ENCODE measurements around the gene DPY19L1. TPM values are rescaled to one million over a fixed set of nuclear protein-coding genes. Genes with fewer than 3 reads are reported as not detected.
"Not testable (repeated sequence)": the region's sequence is repeated elsewhere in the genome, so short reads cannot be mapped to it uniquely, and the experiment has no call there.

DPY19L1 gene
- total RNA-seq, 1 experiment from 2014 or later, result 10.7 TPM

DNA sequence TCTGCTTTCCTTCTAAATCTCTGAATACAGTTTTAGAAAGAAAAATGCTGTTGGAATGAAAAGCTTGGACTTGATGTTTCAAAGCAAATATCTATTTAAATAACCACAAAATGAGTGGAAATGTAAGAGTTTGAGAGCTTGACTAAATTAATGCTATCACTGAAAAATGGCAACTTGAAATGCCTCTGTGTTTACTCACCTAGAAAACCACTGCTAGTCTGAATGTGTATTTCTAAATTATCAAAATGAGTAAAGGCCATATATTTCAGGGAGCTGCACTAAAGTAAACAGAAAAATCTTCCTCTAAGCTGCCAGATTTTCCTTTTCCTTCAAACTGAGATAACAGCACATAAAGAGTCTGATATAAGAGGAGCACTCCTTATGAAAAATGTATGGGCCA is 87.9 kb downstream of the DPY19L1 start:
- Histone ChIP-seq H3K36me3 (ENCODE audit: low read depth, low read length) (no peaks in the 10 kb centered on the region), H3K9me3 (ENCODE audit: low read length) (no peaks in the 10 kb centered on the region), H3K4me3 (ENCODE audit: low read length) (no peak overlapping the region), H3K27me3 (ENCODE audit: low read length) (no peaks in the 10 kb centered on the region), H3K4me2 (ENCODE audit: low read length) (no peak overlapping the region), H3K9me2 (replicated peaks; ENCODE audit: low read length) (no peaks in the 10 kb centered on the region), H3K79me2 (ENCODE audit: low read length) (no peaks in the 10 kb centered on the region), H3F3A (ENCODE audit: low read length, unreplicated experiment) (no peaks in the 10 kb centered on the region), H3K4me1 (ENCODE audit: insufficient read depth, low read length) (no peaks in the 10 kb centered on the region), H2AFZ (ENCODE audit: low read length) (no peak overlapping the region), H3K27ac (ENCODE audit: low read length) (no peak overlapping the region), H3K9ac (ENCODE audit: low read length) (no peak overlapping the region), H4K20me1 (ENCODE audit: low read length) (no peaks in the 10 kb centered on the region)
- TF ChIP-seq, protein P1, sequence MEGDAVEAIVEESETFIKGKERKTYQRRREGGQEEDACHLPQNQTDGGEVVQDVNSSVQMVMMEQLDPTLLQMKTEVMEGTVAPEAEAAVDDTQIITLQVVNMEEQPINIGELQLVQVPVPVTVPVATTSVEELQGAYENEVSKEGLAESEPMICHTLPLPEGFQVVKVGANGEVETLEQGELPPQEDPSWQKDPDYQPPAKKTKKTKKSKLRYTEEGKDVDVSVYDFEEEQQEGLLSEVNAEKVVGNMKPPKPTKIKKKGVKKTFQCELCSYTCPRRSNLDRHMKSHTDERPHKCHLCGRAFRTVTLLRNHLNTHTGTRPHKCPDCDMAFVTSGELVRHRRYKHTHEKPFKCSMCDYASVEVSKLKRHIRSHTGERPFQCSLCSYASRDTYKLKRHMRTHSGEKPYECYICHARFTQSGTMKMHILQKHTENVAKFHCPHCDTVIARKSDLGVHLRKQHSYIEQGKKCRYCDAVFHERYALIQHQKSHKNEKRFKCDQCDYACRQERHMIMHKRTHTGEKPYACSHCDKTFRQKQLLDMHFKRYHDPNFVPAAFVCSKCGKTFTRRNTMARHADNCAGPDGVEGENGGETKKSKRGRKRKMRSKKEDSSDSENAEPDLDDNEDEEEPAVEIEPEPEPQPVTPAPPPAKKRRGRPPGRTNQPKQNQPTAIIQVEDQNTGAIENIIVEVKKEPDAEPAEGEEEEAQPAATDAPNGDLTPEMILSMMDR (conservative IDR thresholded peaks at IDR 0.05; ENCODE audit: low read depth, low read length), result no peak
- TF ChIP-seq EZH2phosphoT487 (IDR thresholded peaks at IDR 0.05; ENCODE audit: borderline replicate concordance, low read length), result no peak
- no peak for TF ChIP-seq EZH2 (IDR thresholded peaks at IDR 0.05; ENCODE audit: low read length, unreplicated experiment)
- ChIA-PET CTCF (no interaction called here), POLR2A (ENCODE audit: unreplicated experiment) (no interaction called here)
- ATAC-seq, result no peak
- intact Hi-C loops (cut with micrococcal nuclease), result no loop called here
- BruUV-seq (replicated peaks), result no TSS peak
- DNase-seq, result no peak

DNA sequence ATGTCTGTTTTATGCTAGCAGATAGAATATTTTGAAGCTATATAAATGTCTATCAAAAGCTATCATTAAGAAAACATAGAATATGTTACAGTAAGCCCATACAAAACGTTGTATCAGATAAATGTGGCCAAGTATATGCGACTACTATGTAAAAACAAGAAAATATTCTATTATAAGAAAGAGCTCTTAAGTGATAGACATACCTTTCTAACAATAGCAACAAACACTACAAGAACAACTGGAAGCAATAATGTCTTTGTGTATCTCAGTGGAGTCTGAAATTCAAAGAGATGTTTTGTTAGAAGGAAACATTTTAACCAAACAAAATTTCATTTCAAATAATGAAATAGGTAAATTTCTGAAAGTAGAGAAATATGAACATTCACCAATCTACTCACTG is 89.9 kb downstream of the DPY19L1 start:
- H2AFZ ChIP-seq (ENCODE audit: low read length); H3K79me2 ChIP-seq (ENCODE audit: low read length); H4K20me1 ChIP-seq (ENCODE audit: low read length); H3K36me3 ChIP-seq (ENCODE audit: low read depth, low read length); intact Hi-C loops (cut with micrococcal nuclease); ATAC-seq; H3K9me2 ChIP-seq (replicated peaks; ENCODE audit: low read length); H3K4me3 ChIP-seq (ENCODE audit: low read length); CTCF ChIA-PET; H3K4me2 ChIP-seq (ENCODE audit: low read length); H3K27ac ChIP-seq (ENCODE audit: low read length); DNase-seq; H3K27me3 ChIP-seq (ENCODE audit: low read length); H3K9me3 ChIP-seq (ENCODE audit: low read length); BruUV-seq (replicated peaks); H3K4me1 ChIP-seq (ENCODE audit: insufficient read depth, low read length); H3F3A ChIP-seq (ENCODE audit: low read length, unreplicated experiment); H3K9ac ChIP-seq (ENCODE audit: low read length): not testable (repeated sequence)
- POLR2A ChIA-PET (ENCODE audit: unreplicated experiment), result interaction anchor here (0.6 kb wide), 1 partner anchor 1911 kb away, joined by 4 read pairs; no protein-coding TSS in a partner anchor

DNA sequence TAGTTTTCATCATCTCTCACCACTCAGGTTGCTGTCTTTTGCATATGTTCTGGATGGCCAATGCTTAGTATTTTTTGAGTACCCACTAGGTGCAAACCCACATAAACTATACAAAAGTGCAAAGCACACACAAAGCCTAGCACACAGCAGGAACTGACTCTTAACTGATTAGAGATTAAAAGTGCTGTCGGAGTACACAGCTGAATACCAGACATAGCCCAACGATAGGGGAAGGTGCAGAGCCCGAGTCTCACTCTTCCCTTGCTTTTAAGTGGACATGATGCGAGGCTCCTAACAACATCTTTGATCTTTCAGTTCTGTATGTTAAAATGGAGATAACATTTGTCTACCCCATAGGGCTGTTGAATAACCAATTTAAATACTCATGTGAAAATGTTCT is 90.8 kb downstream of the DPY19L1 start:
- BruUV-seq (replicated peaks), result no TSS peak
- Histone ChIP-seq H3K27ac (ENCODE audit: low read length) (no peak overlapping the region), H3K36me3 (ENCODE audit: low read depth, low read length) (no peaks in the 10 kb centered on the region), H3K9me2 (replicated peaks; ENCODE audit: low read length) (no peaks in the 10 kb centered on the region), H4K20me1 (ENCODE audit: low read length) (no peaks in the 10 kb centered on the region), H3K4me1 (ENCODE audit: insufficient read depth, low read length) (no peaks in the 10 kb centered on the region), H2AFZ (ENCODE audit: low read length) (no peak overlapping the region), H3F3A (ENCODE audit: low read length, unreplicated experiment) (no peaks in the 10 kb centered on the region), H3K9ac (ENCODE audit: low read length) (no peak overlapping the region), H3K4me2 (ENCODE audit: low read length) (no peak overlapping the region), H3K9me3 (ENCODE audit: low read length) (no peaks in the 10 kb centered on the region), H3K79me2 (ENCODE audit: low read length) (no peaks in the 10 kb centered on the region), H3K4me3 (ENCODE audit: low read length) (no peak overlapping the region), H3K27me3 (ENCODE audit: low read length) (no peaks in the 10 kb centered on the region)
- ATAC-seq (no peak), DNase-seq (no peak)
- CTCF ChIA-PET, result no interaction called here
- intact Hi-C loops (cut with micrococcal nuclease), result no loop called here
- TF ChIP-seq, protein P1 (conservative IDR thresholded peaks at IDR 0.05; ENCODE audit: low read depth, low read length), result no peak
- TF ChIP-seq EZH2 (IDR thresholded peaks at IDR 0.05; ENCODE audit: low read length, unreplicated experiment) (no peak), EZH2phosphoT487 (IDR thresholded peaks at IDR 0.05; ENCODE audit: borderline replicate concordance, low read length) (no peak)
- POLR2A ChIA-PET (ENCODE audit: unreplicated experiment), result no interaction called here

DNA sequence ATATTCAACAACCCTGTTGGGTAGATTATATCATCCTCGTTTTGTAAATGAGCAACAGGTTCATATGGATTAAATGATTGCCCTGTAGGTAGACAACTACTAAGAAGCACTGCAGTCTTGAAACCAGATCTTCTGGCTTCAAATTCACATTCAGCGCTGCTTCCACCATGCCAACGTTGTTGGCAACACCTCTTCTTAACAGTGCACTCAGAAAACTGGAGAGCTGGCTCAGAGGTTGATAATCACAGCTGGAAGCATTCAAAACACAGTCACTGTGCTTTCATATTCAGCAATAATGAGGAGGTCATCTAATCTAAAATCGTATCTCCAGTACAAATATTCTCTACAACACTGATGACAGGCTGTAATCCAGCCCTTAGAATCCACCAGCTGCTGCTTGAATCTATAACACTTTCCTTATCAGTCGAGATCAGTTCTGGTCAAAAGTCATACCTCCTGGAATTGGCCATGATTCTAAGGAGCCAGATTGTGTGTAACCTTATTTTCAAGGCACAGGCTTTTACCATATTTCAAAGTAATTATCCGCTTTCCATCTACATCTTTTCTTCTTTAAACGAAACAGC is 91.3 kb downstream of the DPY19L1 start:
- DNase-seq; ATAC-seq; H3K9me3 ChIP-seq (ENCODE audit: low read length); BruUV-seq (replicated peaks); H3K4me2 ChIP-seq (ENCODE audit: low read length); H3K4me1 ChIP-seq (ENCODE audit: insufficient read depth, low read length); H3K27ac ChIP-seq (ENCODE audit: low read length); CTCF ChIA-PET; intact Hi-C loops (cut with micrococcal nuclease); H3F3A ChIP-seq (ENCODE audit: low read length, unreplicated experiment); POLR2A ChIA-PET (ENCODE audit: unreplicated experiment); H3K36me3 ChIP-seq (ENCODE audit: low read depth, low read length); H3K27me3 ChIP-seq (ENCODE audit: low read length); H3K4me3 ChIP-seq (ENCODE audit: low read length); H3K79me2 ChIP-seq (ENCODE audit: low read length); H4K20me1 ChIP-seq (ENCODE audit: low read length); H3K9me2 ChIP-seq (replicated peaks; ENCODE audit: low read length); H3K9ac ChIP-seq (ENCODE audit: low read length); H2AFZ ChIP-seq (ENCODE audit: low read length): not testable (repeated sequence)
